ENCODE measurements around the gene C1orf53. TPM values are rescaled to one million over a fixed set of nuclear protein-coding genes. Genes with fewer than 3 reads are reported as not detected.
A peak's percentile ranks its signal among the peaks of the same experiment; 100 is the strongest.

Gene C1orf53
- total RNA-seq, 1 experiment from 2014 or later = 1.4 TPM

GRCh38 chr1:197912739-197913494 lies 10.5 kb downstream of the C1orf53 start:
- H3K27ac ChIP-seq (ENCODE audit: low read depth, low read length, poor library complexity, severe bottlenecking) = no peak overlapping the region
- ChIA-PET POLR2A (ENCODE audit: low non-redundant PET) (no interaction called here), CTCF (interaction anchor here (0.6 kb wide), 1 partner anchor 14 kb away, joined by 3 read pairs; no protein-coding TSS in a partner anchor)
- no peak for TF ChIP-seq CTCF (conservative IDR thresholded peaks at IDR 0.05; ENCODE audit: low read depth, low read length)
- TF ChIP-seq EZH2 (IDR thresholded peaks at IDR 0.05; ENCODE audit: borderline replicate concordance, low read depth, low read length, poor library complexity, severe bottlenecking) = no peak
- intact Hi-C loops (cut with micrococcal nuclease; ENCODE audit: unreplicated experiment) = loop anchor here (10.0 kb wide), 1 partner anchor 442 kb away; no protein-coding TSS in a partner anchor
- no peak overlapping the region for H3K4me3 ChIP-seq (ENCODE audit: low read depth, low read length, poor library complexity, severe bottlenecking)
- peaks cover 27% of the 10 kb centered on the region for H3K4me1 ChIP-seq (ENCODE audit: insufficient read depth, low read length, poor library complexity, severe bottlenecking)
- H3K36me3 ChIP-seq (ENCODE audit: insufficient read depth, low read length, poor library complexity, severe bottlenecking) = no peaks in the 10 kb centered on the region
- no TSS peak for BruUV-seq (replicated peaks)
- no peak for DNase-seq (ENCODE audit: low spot score)
- no peaks in the 10 kb centered on the region for H3K9me3 ChIP-seq (ENCODE audit: low read depth, low read length, poor library complexity, severe bottlenecking)
- peaks cover 100% of the 10 kb centered on the region for H3K27me3 ChIP-seq (replicated peaks; ENCODE audit: insufficient read depth, low read depth, low read length, poor library complexity)

- intact Hi-C loops (cut with micrococcal nuclease; ENCODE audit: unreplicated experiment) = loop anchor here (10.0 kb wide), 1 partner anchor 441 kb away; no protein-coding TSS in a partner anchor
- Histone ChIP-seq H3K27ac (ENCODE audit: low read depth, low read length, poor library complexity, severe bottlenecking) (no peak overlapping the region), H3K36me3 (ENCODE audit: insufficient read depth, low read length, poor library complexity, severe bottlenecking) (no peaks in the 10 kb centered on the region), H3K9me3 (ENCODE audit: low read depth, low read length, poor library complexity, severe bottlenecking) (no peaks in the 10 kb centered on the region), H3K4me3 (ENCODE audit: low read depth, low read length, poor library complexity, severe bottlenecking) (no peak overlapping the region), H3K4me1 (ENCODE audit: insufficient read depth, low read length, poor library complexity, severe bottlenecking) (peaks cover 32% of the 10 kb centered on the region), H3K27me3 (replicated peaks; ENCODE audit: insufficient read depth, low read depth, low read length, poor library complexity) (peaks cover 100% of the 10 kb centered on the region)
- CTCF ChIA-PET = no interaction called here
- no peak for DNase-seq (ENCODE audit: low spot score)
- no TSS peak for BruUV-seq (replicated peaks)
- POLR2A ChIA-PET (ENCODE audit: low non-redundant PET) = interaction anchor here (0.6 kb wide), 1 partner anchor 261 kb away, joined by 7 read pairs; no protein-coding TSS in a partner anchor
- TF ChIP-seq EZH2 (IDR thresholded peaks at IDR 0.05; ENCODE audit: borderline replicate concordance, low read depth, low read length, poor library complexity, severe bottlenecking) (no peak), CTCF (conservative IDR thresholded peaks at IDR 0.05; ENCODE audit: low read depth, low read length) (no peak)
Measured at GRCh38 chr1:197913495-197914276, 11.3 kb downstream of the C1orf53 start.

- BruUV-seq (replicated peaks) = no TSS peak
- POLR2A ChIA-PET (ENCODE audit: low non-redundant PET) = no interaction called here
- no peaks in the 10 kb centered on the region for H3K36me3 ChIP-seq (ENCODE audit: insufficient read depth, low read length, poor library complexity, severe bottlenecking)
- peaks cover 32% of the 10 kb centered on the region for H3K4me1 ChIP-seq (ENCODE audit: insufficient read depth, low read length, poor library complexity, severe bottlenecking)
- H3K27me3 ChIP-seq (replicated peaks; ENCODE audit: insufficient read depth, low read depth, low read length, poor library complexity) = peaks cover 100% of the 10 kb centered on the region
- CTCF ChIA-PET = no interaction called here
- no peak overlapping the region for H3K4me3 ChIP-seq (ENCODE audit: low read depth, low read length, poor library complexity, severe bottlenecking)
- H3K9me3 ChIP-seq (ENCODE audit: low read depth, low read length, poor library complexity, severe bottlenecking) = no peaks in the 10 kb centered on the region
- intact Hi-C loops (cut with micrococcal nuclease; ENCODE audit: unreplicated experiment) = loop anchor here (10.0 kb wide), 1 partner anchor 440 kb away; no protein-coding TSS in a partner anchor
- no peak for DNase-seq (ENCODE audit: low spot score)
- H3K27ac ChIP-seq (ENCODE audit: low read depth, low read length, poor library complexity, severe bottlenecking) = no peak overlapping the region
- TF ChIP-seq EZH2 (IDR thresholded peaks at IDR 0.05; ENCODE audit: borderline replicate concordance, low read depth, low read length, poor library complexity, severe bottlenecking) (peak; percentile 15), CTCF (conservative IDR thresholded peaks at IDR 0.05; ENCODE audit: low read depth, low read length) (no peak)
Measured at GRCh38 chr1:197914510-197914909, 12.1 kb downstream of the C1orf53 start.
